ENCODE measurements around the gene ZBTB7C.

Gene ZBTB7C

GRCh38 chr18:48109961-48110493, 299.2 kb downstream of the ZBTB7C start:
- Histone ChIP-seq H3F3A (ENCODE audit: insufficient read depth) (no peaks in the 10 kb centered on the region), H3K9me2 (replicated peaks; ENCODE audit: insufficient read depth, low read length) (no peaks in the 10 kb centered on the region), H3K79me2 (ENCODE audit: insufficient read depth, low read length) (no peaks in the 10 kb centered on the region), H3K4me3 (ENCODE audit: insufficient read depth, low read length, poor library complexity, severe bottlenecking) (no peak overlapping the region), H3K9ac (ENCODE audit: low read length) (no peak overlapping the region), H3K36me3 (ENCODE audit: low read length) (no peaks in the 10 kb centered on the region), H4K20me1 (ENCODE audit: low read depth, low read length) (no peaks in the 10 kb centered on the region), H3K27ac (ENCODE audit: low read depth, low read length) (no peak overlapping the region), H2AFZ (ENCODE audit: low read depth, low read length, severe bottlenecking) (no peak overlapping the region), H3K9me3 (ENCODE audit: insufficient read depth, low read length) (no peaks in the 10 kb centered on the region), H3K4me2 (ENCODE audit: low read depth, low read length, poor library complexity, severe bottlenecking) (no peak overlapping the region), H3K27me3 (ENCODE audit: low read length) (0 out of 2 replicates have a peak, but pooled peaks cover 3% of the 10 kb centered on the region)
- TF ChIP-seq EZH2phosphoT487 (conservative IDR thresholded peaks at IDR 0.05; ENCODE audit: low read length), result no peak
- no peak for TF ChIP-seq CTCF (IDR thresholded peaks at IDR 0.05; ENCODE audit: insufficient read depth, low read length, poor library complexity, severe bottlenecking)

- H3K9me2 ChIP-seq (replicated peaks; ENCODE audit: insufficient read depth, low read length), result no peaks in the 10 kb centered on the region
- H3K9ac ChIP-seq (ENCODE audit: low read length), result no peak overlapping the region
- H3F3A ChIP-seq (ENCODE audit: insufficient read depth), result no peaks in the 10 kb centered on the region
- H3K27me3 ChIP-seq (ENCODE audit: low read length), result 0 out of 2 replicates have a peak, but pooled peaks cover 3% of the 10 kb centered on the region
- no peak overlapping the region for H2AFZ ChIP-seq (ENCODE audit: low read depth, low read length, severe bottlenecking)
- H3K36me3 ChIP-seq (ENCODE audit: low read length), result no peaks in the 10 kb centered on the region
- no peak for TF ChIP-seq EZH2phosphoT487 (conservative IDR thresholded peaks at IDR 0.05; ENCODE audit: low read length)
- TF ChIP-seq CTCF (IDR thresholded peaks at IDR 0.05; ENCODE audit: insufficient read depth, low read length, poor library complexity, severe bottlenecking), result no peak
- no peaks in the 10 kb centered on the region for H3K9me3 ChIP-seq (ENCODE audit: insufficient read depth, low read length)
- H3K27ac ChIP-seq (ENCODE audit: low read depth, low read length), result no peak overlapping the region
- H3K4me3 ChIP-seq (ENCODE audit: insufficient read depth, low read length, poor library complexity, severe bottlenecking), result no peak overlapping the region
- no peaks in the 10 kb centered on the region for H3K79me2 ChIP-seq (ENCODE audit: insufficient read depth, low read length)
- H3K4me2 ChIP-seq (ENCODE audit: low read depth, low read length, poor library complexity, severe bottlenecking), result no peak overlapping the region
- H4K20me1 ChIP-seq (ENCODE audit: low read depth, low read length), result no peaks in the 10 kb centered on the region
Measured at GRCh38 chr18:48108136-48108535, 301.0 kb downstream of the ZBTB7C start.

GRCh38 chr18:48106976-48107781, 302.0 kb downstream of the ZBTB7C start:
- Histone ChIP-seq H3K36me3 (ENCODE audit: low read length) (no peaks in the 10 kb centered on the region), H3K9me3 (ENCODE audit: insufficient read depth, low read length) (no peaks in the 10 kb centered on the region), H3K27ac (ENCODE audit: low read depth, low read length) (no peak overlapping the region), H3K4me3 (ENCODE audit: insufficient read depth, low read length, poor library complexity, severe bottlenecking) (no peak overlapping the region), H3K9me2 (replicated peaks; ENCODE audit: insufficient read depth, low read length) (no peaks in the 10 kb centered on the region), H3K4me2 (ENCODE audit: low read depth, low read length, poor library complexity, severe bottlenecking) (no peak overlapping the region), H2AFZ (ENCODE audit: low read depth, low read length, severe bottlenecking) (no peak overlapping the region), H3K79me2 (ENCODE audit: insufficient read depth, low read length) (no peaks in the 10 kb centered on the region), H3K9ac (ENCODE audit: low read length) (no peak overlapping the region), H3K27me3 (ENCODE audit: low read length) (0 out of 2 replicates have a peak, but pooled peaks cover 3% of the 10 kb centered on the region), H3F3A (ENCODE audit: insufficient read depth) (no peaks in the 10 kb centered on the region), H4K20me1 (ENCODE audit: low read depth, low read length) (no peaks in the 10 kb centered on the region)
- TF ChIP-seq EZH2phosphoT487 (conservative IDR thresholded peaks at IDR 0.05; ENCODE audit: low read length) (no peak), CTCF (IDR thresholded peaks at IDR 0.05; ENCODE audit: insufficient read depth, low read length, poor library complexity, severe bottlenecking) (no peak)

All from SU-DHL-6 (cell line).